HepG2 (cell line): ENCODE data around the gene NAT9. TPM values are rescaled to one million over a fixed set of nuclear protein-coding genes. Genes with fewer than 3 reads are reported as not detected.
A peak's percentile ranks its signal among the peaks of the same experiment; 100 is the strongest.

Source experiments
- CBX1 ChIP-seq: IDR thresholded peaks from one replicate; pipeline ENCODE4 v1.6.1; 2016; ENCODE audit warnings: antibody characterized with exemption, low read depth
- CENPX ChIP-seq: sonication (generic); formaldehyde crosslinking; IDR thresholded peaks from 2 replicates; pipeline ENCODE4 v1.9.0; 2021; ENCODE audit warnings: mild to moderate bottlenecking, missing genetic modification reagents, moderate library complexity
- FOSL1 ChIP-seq: sonication (generic); formaldehyde crosslinking; IDR thresholded peaks from 2 replicates; pipeline ENCODE4 v1.9.0; 2021; ENCODE audit warnings: missing genetic modification reagents, borderline replicate concordance
- MED13 ChIP-seq: sonication (generic); formaldehyde crosslinking; IDR thresholded peaks from 2 replicates; pipeline ENCODE4 v1.5.0; 2020; ENCODE audit warnings: missing genetic modification reagents
- NFRKB ChIP-seq: fragments of 450-650 bp; IDR thresholded peaks from 2 replicates; pipeline ENCODE4 v1.6.1; 2017
- RXRA ChIP-seq: sonication (generic); formaldehyde crosslinking; IDR thresholded peaks from 2 replicates; pipeline ENCODE4 v1.5.1; 2020; ENCODE audit warnings: missing genetic modification reagents
- SIX1 ChIP-seq: sonication (generic); formaldehyde crosslinking; IDR thresholded peaks from 2 replicates; pipeline ENCODE4 v1.4.0; 2020; ENCODE audit warnings: missing genetic modification reagents, borderline replicate concordance
- TEAD2 ChIP-seq: sonication (generic); formaldehyde crosslinking; IDR thresholded peaks from 2 replicates; pipeline ENCODE4 v1.9.0; 2021; ENCODE audit warnings: missing genetic modification reagents
- ZBTB21 ChIP-seq: sonication (generic); formaldehyde crosslinking; IDR thresholded peaks from 2 replicates; pipeline ENCODE4 v1.4.0; 2020; ENCODE audit warnings: missing genetic modification reagents
- ZMAT3 ChIP-seq: sonication (generic); formaldehyde crosslinking; conservative IDR thresholded peaks from 2 replicates; pipeline ENCODE4 v1.7.0; 2021; ENCODE audit warnings: missing genetic modification reagents
- ZNF225 ChIP-seq: sonication (generic); formaldehyde crosslinking; IDR thresholded peaks from 2 replicates; pipeline ENCODE4 v1.4.0; 2020; ENCODE audit warnings: mild to moderate bottlenecking, missing genetic modification reagents
- ZNF230 ChIP-seq: sonication (generic); formaldehyde crosslinking; IDR thresholded peaks from 2 replicates; pipeline ENCODE4 v1.4.0; 2020; ENCODE audit warnings: mild to moderate bottlenecking, missing genetic modification reagents
- ZNF235 ChIP-seq: sonication (generic); formaldehyde crosslinking; IDR thresholded peaks from 2 replicates; pipeline ENCODE4 v1.8.1; 2023; ENCODE audit warnings: mild to moderate bottlenecking, missing genetic modification reagents, borderline replicate concordance
- ZNF546 ChIP-seq: sonication (generic); formaldehyde crosslinking; conservative IDR thresholded peaks from 2 replicates; pipeline ENCODE4 v1.8.1; 2023; ENCODE audit warnings: mild to moderate bottlenecking, missing genetic modification reagents
- ZNF547 ChIP-seq: sonication (generic); formaldehyde crosslinking; IDR thresholded peaks from 2 replicates; pipeline ENCODE4 v1.5.1; 2020; ENCODE audit warnings: mild to moderate bottlenecking, missing genetic modification reagents
- ZNF672 ChIP-seq: sonication (generic); formaldehyde crosslinking; IDR thresholded peaks from 2 replicates; pipeline ENCODE4 v1.8.1; 2022; ENCODE audit warnings: missing genetic modification reagents
- ZNF792 ChIP-seq: IDR thresholded peaks from 2 replicates; pipeline ENCODE4 v1.6.1; 2016
- ZNF850 ChIP-seq: sonication (generic); formaldehyde crosslinking; conservative IDR thresholded peaks from 2 replicates; pipeline ENCODE4 v1.9.0; 2021; ENCODE audit warnings: mild to moderate bottlenecking, missing genetic modification reagents
- ZSCAN12 ChIP-seq: sonication (generic); formaldehyde crosslinking; IDR thresholded peaks from 2 replicates; pipeline ENCODE4 v1.9.0; 2021; ENCODE audit warnings: mild to moderate bottlenecking, missing genetic modification reagents
- ZSCAN30 ChIP-seq: sonication (generic); formaldehyde crosslinking; IDR thresholded peaks from 2 replicates; pipeline ENCODE4 v1.5.0; 2020; ENCODE audit warnings: mild to moderate bottlenecking, missing genetic modification reagents
- polyA plus RNA-seq, 8 experiments: library from polyadenylated mRNA; depleted of rRNA in 3 of 8; stranded (reverse) in 7 of 8; unstranded in 1 of 8; fragments of >200 nt; fragmentation: Illumina TruSeq in 4 of 8; extraction: Trizol in 4 of 8; gene quantifications; 2 replicates each; pipeline versions ENCODE4 v1.2.1 to v1.2.3, GENCODE V29; 2011 to 2016; ENCODE audit warnings: low read depth in 4 of 8, missing spikeins in 1 of 8, mixed read lengths in 1 of 8; ENCODE audit not compliant: insufficient read depth in 1 of 8
- total RNA-seq, 5 experiments: library from RNA; depleted of rRNA; stranded (reverse); fragments of >200 nt; fragmentation: Illumina TruSeq; extraction: Trizol; gene quantifications; 2 replicates each; pipeline ENCODE4 v1.2.3, GENCODE V29; 2016; ENCODE audit warnings: low read depth in 1 of 5
- TF ChIP-seq, protein P1 (sequence below): sonication (generic); formaldehyde crosslinking; IDR thresholded peaks from 2 replicates; pipeline ENCODE4 v1.4.0; 2020; ENCODE audit warnings: mild to moderate bottlenecking, missing genetic modification reagents
- TF ChIP-seq, protein P2 (sequence below): IDR thresholded peaks from 2 replicates; pipeline ENCODE4 v1.6.1; 2018; ENCODE audit warnings: missing genetic modification reagents, mild to moderate bottlenecking, missing compliant biosample characterization
- TF ChIP-seq, protein P3 (sequence below): sonication (generic); formaldehyde crosslinking; IDR thresholded peaks from 2 replicates; pipeline ENCODE4 v1.4.0; 2020; ENCODE audit warnings: mild to moderate bottlenecking, missing genetic modification reagents
- TF ChIP-seq, protein P4 (sequence below): sonication (generic); formaldehyde crosslinking; conservative IDR thresholded peaks from 2 replicates; pipeline ENCODE4 v1.8.1; 2023; ENCODE audit warnings: missing genetic modification reagents
- TF ChIP-seq, protein P5 (sequence below): sonication (generic); formaldehyde crosslinking; IDR thresholded peaks from 2 replicates; pipeline ENCODE4 v1.8.0; 2022; ENCODE audit warnings: low read depth, missing genetic modification reagents

NAT9 gene
- total and polyA plus RNA-seq, 2 of the 13 experiments (the other 11 are each of a cell fraction or from before 2014, with no cell fraction given): 39.7 to 44.2 TPM

DNA sequence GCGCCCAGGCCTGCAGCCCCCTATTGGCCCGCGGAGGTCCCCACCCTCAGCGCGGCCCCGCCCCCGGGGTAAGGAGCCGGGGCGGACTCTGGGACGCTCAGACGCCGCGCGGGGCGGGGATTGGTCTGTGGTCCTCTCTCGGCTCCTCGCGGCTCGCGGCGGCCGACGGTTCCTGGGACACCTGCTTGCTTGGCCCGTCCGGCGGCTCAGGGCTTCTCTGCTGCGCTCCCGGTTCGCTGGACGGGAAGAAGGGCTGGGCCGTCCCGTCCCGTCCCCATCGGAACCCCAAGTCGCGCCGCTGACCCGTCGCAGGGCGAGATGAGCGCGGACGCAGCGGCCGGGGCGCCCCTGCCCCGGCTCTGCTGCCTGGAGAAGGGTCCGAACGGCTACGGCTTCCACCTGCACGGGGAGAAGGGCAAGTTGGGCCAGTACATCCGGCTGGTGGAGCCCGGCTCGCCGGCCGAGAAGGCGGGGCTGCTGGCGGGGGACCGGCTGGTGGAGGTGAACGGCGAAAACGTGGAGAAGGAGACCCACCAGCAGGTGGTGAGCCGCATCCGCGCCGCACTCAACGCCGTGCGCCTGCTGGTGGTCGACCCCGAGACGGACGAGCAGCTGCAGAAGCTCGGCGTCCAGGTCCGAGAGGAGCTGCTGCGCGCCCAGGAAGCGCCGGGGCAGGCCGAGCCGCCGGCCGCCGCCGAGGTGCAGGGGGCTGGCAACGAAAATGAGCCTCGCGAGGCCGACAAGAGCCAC is 27.4 kb downstream of the NAT9 start, which contains the start of gene NHERF1 (continued):
- TF ChIP-seq FOSL1 (CRISPR knock-in tag) (0 out of 2 replicates have a peak, but pooled peaks have one; percentile 18), ZNF547 (CRISPR knock-in tag) (peak; percentile 96), ZNF235 (CRISPR knock-in tag) (peak; percentile 97), ZNF546 (CRISPR knock-in tag) (peak; percentile 68; the same call in 1 of the 2 replicates), MED13 (CRISPR knock-in tag) (peak; percentile 83; the same call in 1 of the 2 replicates), SIX1 (CRISPR knock-in tag) (peak; percentile 38; the same call in 1 of the 2 replicates), ZNF672 (CRISPR knock-in tag) (0 out of 2 replicates have a peak, but pooled peaks have one; percentile 62), ZNF850 (peak; percentile 98), RXRA (CRISPR knock-in tag) (peak; percentile 58), CBX1 (peak; percentile 59), ZMAT3 (CRISPR knock-in tag) (peak; percentile 88; the same call in 1 of the 2 replicates), TEAD2 (peak; percentile 76; the same call in 1 of the 2 replicates), NFRKB (no peak), ZSCAN12 (CRISPR knock-in tag) (peak; percentile 82; the same call in 1 of the 2 replicates), CENPX (no peak), ZNF230 (no peak), ZBTB21 (CRISPR knock-in tag) (no peak), ZNF225 (CRISPR knock-in tag) (0 out of 2 replicates have a peak, but pooled peaks have one; percentile 47), ZSCAN30 (CRISPR knock-in tag) (peak; percentile 63; the same call in 1 of the 2 replicates), ZNF792 (CRISPR knock-in tag) (peak; percentile 71; the same call in 1 of the 2 replicates)
- TF ChIP-seq, protein P1, sequence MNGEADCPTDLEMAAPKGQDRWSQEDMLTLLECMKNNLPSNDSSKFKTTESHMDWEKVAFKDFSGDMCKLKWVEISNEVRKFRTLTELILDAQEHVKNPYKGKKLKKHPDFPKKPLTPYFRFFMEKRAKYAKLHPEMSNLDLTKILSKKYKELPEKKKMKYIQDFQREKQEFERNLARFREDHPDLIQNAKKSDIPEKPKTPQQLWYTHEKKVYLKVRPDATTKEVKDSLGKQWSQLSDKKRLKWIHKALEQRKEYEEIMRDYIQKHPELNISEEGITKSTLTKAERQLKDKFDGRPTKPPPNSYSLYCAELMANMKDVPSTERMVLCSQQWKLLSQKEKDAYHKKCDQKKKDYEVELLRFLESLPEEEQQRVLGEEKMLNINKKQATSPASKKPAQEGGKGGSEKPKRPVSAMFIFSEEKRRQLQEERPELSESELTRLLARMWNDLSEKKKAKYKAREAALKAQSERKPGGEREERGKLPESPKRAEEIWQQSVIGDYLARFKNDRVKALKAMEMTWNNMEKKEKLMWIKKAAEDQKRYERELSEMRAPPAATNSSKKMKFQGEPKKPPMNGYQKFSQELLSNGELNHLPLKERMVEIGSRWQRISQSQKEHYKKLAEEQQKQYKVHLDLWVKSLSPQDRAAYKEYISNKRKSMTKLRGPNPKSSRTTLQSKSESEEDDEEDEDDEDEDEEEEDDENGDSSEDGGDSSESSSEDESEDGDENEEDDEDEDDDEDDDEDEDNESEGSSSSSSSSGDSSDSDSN (CRISPR knock-in tag): peak; percentile 92
- TF ChIP-seq, protein P2, sequence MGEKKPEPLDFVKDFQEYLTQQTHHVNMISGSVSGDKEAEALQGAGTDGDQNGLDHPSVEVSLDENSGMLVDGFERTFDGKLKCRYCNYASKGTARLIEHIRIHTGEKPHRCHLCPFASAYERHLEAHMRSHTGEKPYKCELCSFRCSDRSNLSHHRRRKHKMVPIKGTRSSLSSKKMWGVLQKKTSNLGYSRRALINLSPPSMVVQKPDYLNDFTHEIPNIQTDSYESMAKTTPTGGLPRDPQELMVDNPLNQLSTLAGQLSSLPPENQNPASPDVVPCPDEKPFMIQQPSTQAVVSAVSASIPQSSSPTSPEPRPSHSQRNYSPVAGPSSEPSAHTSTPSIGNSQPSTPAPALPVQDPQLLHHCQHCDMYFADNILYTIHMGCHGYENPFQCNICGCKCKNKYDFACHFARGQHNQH (CRISPR knock-in tag): peak; percentile 54; the same call in 1 of the 2 replicates
- TF ChIP-seq, protein P3, sequence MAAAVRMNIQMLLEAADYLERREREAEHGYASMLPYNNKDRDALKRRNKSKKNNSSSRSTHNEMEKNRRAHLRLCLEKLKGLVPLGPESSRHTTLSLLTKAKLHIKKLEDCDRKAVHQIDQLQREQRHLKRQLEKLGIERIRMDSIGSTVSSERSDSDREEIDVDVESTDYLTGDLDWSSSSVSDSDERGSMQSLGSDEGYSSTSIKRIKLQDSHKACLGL (CRISPR knock-in tag): peak; percentile 97
- TF ChIP-seq, protein P4, sequence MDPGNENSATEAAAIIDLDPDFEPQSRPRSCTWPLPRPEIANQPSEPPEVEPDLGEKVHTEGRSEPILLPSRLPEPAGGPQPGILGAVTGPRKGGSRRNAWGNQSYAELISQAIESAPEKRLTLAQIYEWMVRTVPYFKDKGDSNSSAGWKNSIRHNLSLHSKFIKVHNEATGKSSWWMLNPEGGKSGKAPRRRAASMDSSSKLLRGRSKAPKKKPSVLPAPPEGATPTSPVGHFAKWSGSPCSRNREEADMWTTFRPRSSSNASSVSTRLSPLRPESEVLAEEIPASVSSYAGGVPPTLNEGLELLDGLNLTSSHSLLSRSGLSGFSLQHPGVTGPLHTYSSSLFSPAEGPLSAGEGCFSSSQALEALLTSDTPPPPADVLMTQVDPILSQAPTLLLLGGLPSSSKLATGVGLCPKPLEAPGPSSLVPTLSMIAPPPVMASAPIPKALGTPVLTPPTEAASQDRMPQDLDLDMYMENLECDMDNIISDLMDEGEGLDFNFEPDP (CRISPR knock-in tag): no peak; the same call in 1 of the 2 replicates
- TF ChIP-seq, protein P5, sequence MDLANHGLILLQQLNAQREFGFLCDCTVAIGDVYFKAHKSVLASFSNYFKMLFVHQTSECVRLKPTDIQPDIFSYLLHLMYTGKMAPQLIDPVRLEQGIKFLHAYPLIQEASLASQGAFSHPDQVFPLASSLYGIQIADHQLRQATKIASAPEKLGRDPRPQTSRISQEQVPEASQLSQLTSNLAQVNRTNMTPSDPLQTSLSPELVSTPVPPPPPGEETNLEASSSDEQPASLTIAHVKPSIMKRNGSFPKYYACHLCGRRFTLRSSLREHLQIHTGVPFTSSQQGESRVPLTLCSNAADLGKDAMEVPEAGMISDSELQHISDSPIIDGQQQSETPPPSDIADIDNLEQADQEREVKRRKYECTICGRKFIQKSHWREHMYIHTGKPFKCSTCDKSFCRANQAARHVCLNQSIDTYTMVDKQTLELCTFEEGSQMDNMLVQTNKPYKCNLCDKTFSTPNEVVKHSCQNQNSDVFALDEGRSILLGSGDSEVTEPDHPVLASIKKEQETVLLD: no peak
